SK-N-SH (cell line): ENCODE data around the gene ZNF366. TPM values are rescaled to one million over a fixed set of nuclear protein-coding genes. Genes with fewer than 3 reads are reported as not detected.
A peak's percentile ranks its signal among the peaks of the same experiment; 100 is the strongest.

ENCODE experiments used
- CTCF ChIA-PET: fragments of 300-600, 350-600 bp; formaldehyde crosslinking; extraction: SDS; loops from one replicate; lab custom pipeline; 2021; lab: Yijun Ruan, JAX
- POLR2A ChIA-PET: fragments of 350-600 bp; sonication (Branson Sonifier 250); formaldehyde crosslinking; extraction: SDS; loops from one replicate; lab custom pipeline; 2020; ENCODE audit warnings: antibody characterized with exemption, inconsistent platforms; lab: Yijun Ruan, JAX
- DNase-seq: peaks from one replicate; pipeline ENCODE4 v3.0.0; 2012
- H2AFZ ChIP-seq: fragments of 200-600 bp; sonication (generic); 2 replicates; pipeline ENCODE4 v1.8.1; 2016; ENCODE audit warnings: antibody characterized with exemption, mild to moderate bottlenecking, low read depth
- H3F3A ChIP-seq: fragments of 200-600 bp; sonication (generic); replicated peaks from 2 replicates; pipeline ENCODE3; 2016; ENCODE audit warnings: antibody characterized with exemption, mild to moderate bottlenecking; ENCODE audit not compliant: insufficient read depth
- H3K27ac ChIP-seq, 2 experiments: fragments of 200-500 bp in 1 of 2; fragments of 200-600 bp in 1 of 2; sonication (Bioruptor generic) in 1 of 2; sonication (generic), shearing (Covaris generic) in 1 of 2; 2 replicates each; pipeline versions ENCODE4 v1.5.1 to v1.6.1; 2014 to 2016; ENCODE audit warnings: low read depth in 2 of 2, inconsistent platforms in 1 of 2, low read length in 1 of 2, mild to moderate bottlenecking in 1 of 2, mixed read lengths in 1 of 2
- H3K27me3 ChIP-seq: fragments of 200-600 bp; sonication (generic), shearing (Covaris generic); 2 replicates; pipeline ENCODE4 v1.6.1; 2016; ENCODE audit warnings: mixed run types; ENCODE audit not compliant: insufficient read depth
- H3K36me3 ChIP-seq, 2 experiments: fragments of 200-500 bp in 1 of 2; fragments of 200-600 bp in 1 of 2; sonication (Bioruptor generic) in 1 of 2; sonication (generic) in 1 of 2; replicated peaks in 1 of 2; 2 replicates each; pipeline versions ENCODE3 to v1.5.1; 2014 to 2016; ENCODE audit warnings: low read length in 1 of 2, mild to moderate bottlenecking in 1 of 2; ENCODE audit not compliant: insufficient read depth in 2 of 2, control insufficient read depth in 1 of 2
- H3K4me1 ChIP-seq, 2 experiments: fragments of 200-500 bp in 1 of 2; fragments of 200-600 bp in 1 of 2; sonication (Bioruptor generic) in 1 of 2; sonication (generic), shearing (Covaris generic) in 1 of 2; 2 replicates each; pipeline versions ENCODE4 v1.5.1 to v1.6.1; 2014 to 2016; ENCODE audit warnings: low read depth in 1 of 2, low read length in 1 of 2, mixed run types in 1 of 2; ENCODE audit not compliant: insufficient read depth in 2 of 2, control insufficient read depth in 1 of 2
- H3K4me2 ChIP-seq: fragments of 200-600 bp; sonication (generic), shearing (Covaris generic); 2 replicates; pipeline ENCODE4 v1.6.1; 2017; ENCODE audit warnings: mixed run types
- H3K4me3 ChIP-seq, 2 experiments: fragments of 200-500 bp in 1 of 2; fragments of 200-600 bp in 1 of 2; sonication (Bioruptor generic) in 1 of 2; sonication (generic), shearing (Covaris generic) in 1 of 2; 2 replicates each; pipeline versions ENCODE4 v1.5.1 to v1.8.1; 2014 to 2016; ENCODE audit warnings: low read depth in 2 of 2, inconsistent platforms in 1 of 2, low read length in 1 of 2, mild to moderate bottlenecking in 1 of 2, mixed read lengths in 1 of 2, moderate library complexity in 1 of 2
- H3K79me2 ChIP-seq: fragments of 200-600 bp; sonication (generic); 2 replicates; pipeline ENCODE4 v1.8.1; 2017; ENCODE audit warnings: mild to moderate bottlenecking; ENCODE audit not compliant: insufficient read depth
- H3K9ac ChIP-seq: fragments of 200-600 bp; sonication (generic); 2 replicates; pipeline ENCODE4 v1.6.1; 2017; ENCODE audit warnings: mixed run types
- H3K9me2 ChIP-seq: fragments of 200-600 bp; sonication (generic); 2 replicates; pipeline ENCODE4 v1.6.1; 2017; ENCODE audit warnings: mixed run types
- H3K9me3 ChIP-seq: fragments of 200-600 bp; sonication (generic); 2 replicates; pipeline ENCODE4 v1.6.1; 2017; ENCODE audit warnings: mixed run types, mild to moderate bottlenecking, moderate library complexity
- H4K20me1 ChIP-seq: fragments of 200-600 bp; sonication (generic); 2 replicates; pipeline ENCODE4 v1.6.1; 2017; ENCODE audit warnings: mild to moderate bottlenecking, mixed run types; ENCODE audit not compliant: insufficient read depth
- CHD2 ChIP-seq: fragments of 150-350 bp; IDR thresholded peaks from 2 replicates; pipeline ENCODE4 v1.6.1; 2018; ENCODE audit warnings: low read length; ENCODE audit not compliant: partially characterized antibody
- ELF1 ChIP-seq: IDR thresholded peaks from 2 replicates; pipeline ENCODE4 v1.4.0; 2012
- FOSL2 ChIP-seq: IDR thresholded peaks from 2 replicates; pipeline ENCODE4 v1.4.0; 2012; ENCODE audit warnings: low read depth, mild to moderate bottlenecking, moderate library complexity, borderline replicate concordance
- FOXJ3 ChIP-seq: sonication (generic); formaldehyde crosslinking; IDR thresholded peaks from 2 replicates; pipeline ENCODE4 v1.5.1; 2020; ENCODE audit warnings: mild to moderate bottlenecking, missing genetic modification reagents
- GABPA ChIP-seq: IDR thresholded peaks from 2 replicates; pipeline ENCODE4 v1.4.0; 2012; ENCODE audit warnings: low read depth, mild to moderate bottlenecking
- GATA2 ChIP-seq: sonication (generic); formaldehyde crosslinking; IDR thresholded peaks from 2 replicates; pipeline ENCODE4 v1.5.0; 2020; ENCODE audit warnings: mild to moderate bottlenecking, missing genetic modification reagents
- JUND ChIP-seq: IDR thresholded peaks from 2 replicates; pipeline ENCODE4 v1.4.0; 2012
- MEF2A ChIP-seq: IDR thresholded peaks from 2 replicates; pipeline ENCODE4 v1.4.0; 2012; ENCODE audit warnings: low read depth, borderline replicate concordance
- MXI1 ChIP-seq: IDR thresholded peaks from 2 replicates; pipeline ENCODE4 v1.6.1; 2012; ENCODE audit warnings: mild to moderate bottlenecking, low read depth, low read length, improper control_type of control experiment
- NFIC ChIP-seq: IDR thresholded peaks from 2 replicates; pipeline ENCODE4 v1.4.0; 2012; ENCODE audit warnings: borderline replicate concordance
- NRF1 ChIP-seq: IDR thresholded peaks from 2 replicates; pipeline ENCODE4 v1.6.1; 2012; ENCODE audit warnings: low read depth, mild to moderate bottlenecking, low read length
- POLR2AphosphoS5 ChIP-seq: IDR thresholded peaks from 2 replicates; pipeline ENCODE4 v1.6.1; 2012; ENCODE audit warnings: low read depth, low read length
- RAD21 ChIP-seq: IDR thresholded peaks from 2 replicates; pipeline ENCODE4 v1.6.1; 2012; ENCODE audit warnings: mild to moderate bottlenecking, low read length
- RCOR1 ChIP-seq: fragments of 150-350 bp; IDR thresholded peaks from 2 replicates; pipeline ENCODE4 v1.6.1; 2017; ENCODE audit warnings: antibody characterized with exemption, low read length
- REST ChIP-seq: IDR thresholded peaks from 2 replicates; pipeline ENCODE4 v1.6.1; 2012; ENCODE audit warnings: mild to moderate bottlenecking, low read depth, low read length, moderate library complexity
- RFX5 ChIP-seq: IDR thresholded peaks from 2 replicates; pipeline ENCODE4 v1.6.1; 2012; ENCODE audit warnings: mild to moderate bottlenecking, improper control_type of control experiment, low read length
- RXRA ChIP-seq: IDR thresholded peaks from 2 replicates; pipeline ENCODE4 v1.4.0; 2012; ENCODE audit warnings: low read depth, mild to moderate bottlenecking, borderline replicate concordance
- SIN3A ChIP-seq: IDR thresholded peaks from 2 replicates; pipeline ENCODE4 v1.6.1; 2012; ENCODE audit warnings: low read depth, mild to moderate bottlenecking, low read length, moderate library complexity, borderline replicate concordance
- SMC3 ChIP-seq: IDR thresholded peaks from 2 replicates; pipeline ENCODE4 v1.6.1; 2012; ENCODE audit warnings: low read depth, low read length, improper control_type of control experiment
- TAF1 ChIP-seq: IDR thresholded peaks from 2 replicates; pipeline ENCODE4 v1.6.1; 2012; ENCODE audit warnings: low read depth, mild to moderate bottlenecking, low read length, moderate library complexity, borderline replicate concordance
- TCF12 ChIP-seq: IDR thresholded peaks from 2 replicates; pipeline ENCODE4 v1.4.0; 2012
- TEAD4 ChIP-seq: IDR thresholded peaks from 2 replicates; pipeline ENCODE4 v1.4.0; 2012; ENCODE audit warnings: mild to moderate bottlenecking, borderline replicate concordance; ENCODE audit not compliant: insufficient read depth
- YY1 ChIP-seq: IDR thresholded peaks from 2 replicates; pipeline ENCODE4 v1.4.0; 2012; ENCODE audit warnings: low read depth, mild to moderate bottlenecking
- ZBTB33 ChIP-seq: IDR thresholded peaks from 2 replicates; pipeline ENCODE4 v1.4.0; 2012; ENCODE audit warnings: low read depth, borderline replicate concordance
- WGBS: methylation state at CpG from one replicate; pipeline ENCODE4 v1.1.6; 2017; ENCODE audit warnings: low lambda C conversion rate; 5-methylcytosine and 5-hydroxymethylcytosine counted together
- polyA plus RNA-seq, 3 experiments: library from polyadenylated mRNA; depleted of rRNA; stranded (reverse); fragments of >200 nt; gene quantifications; 2 replicates each; pipeline ENCODE4 v1.2.3, GENCODE V29; 2012
- TF ChIP-seq, protein P1 (sequence below): IDR thresholded peaks from 2 replicates; pipeline ENCODE4 v1.4.0; 2012; ENCODE audit warnings: low read depth
- TF ChIP-seq, protein P2 (sequence below): fragments of 150-350 bp; IDR thresholded peaks from 2 replicates; pipeline ENCODE4 v1.6.1; 2016; ENCODE audit warnings: mild to moderate bottlenecking, low read depth, low read length
- TF ChIP-seq, protein P3 (sequence below): IDR thresholded peaks from 2 replicates; pipeline ENCODE4; 2012

ZNF366 gene
- polyA plus RNA-seq, 1 of the 3 experiments (the other 2 are of a cell fraction): not detected

GRCh38 chr5:72452515-72453245 lies 54.5 kb downstream of the ZNF366 start:
- H3K9ac ChIP-seq: peak overlapping the region; percentile 46; the same call in 1 of the 2 replicates
- H3K27me3 ChIP-seq: no peaks in the 10 kb centered on the region
- POLR2A ChIA-PET: no interaction called here
- no peaks in the 10 kb centered on the region for H3K36me3 ChIP-seq
- H3F3A ChIP-seq: peaks cover 28% of the 10 kb centered on the region
- H3K79me2 ChIP-seq: no peaks in the 10 kb centered on the region
- H2AFZ ChIP-seq: peak overlapping the region; percentile 72
- no peaks in the 10 kb centered on the region for H3K9me2 ChIP-seq
- CTCF ChIA-PET: no interaction called here
- H4K20me1 ChIP-seq: no peaks in the 10 kb centered on the region
- H3K4me3 ChIP-seq: no peak overlapping the region
- peak overlapping the region; percentile 87 to 98 for H3K27ac ChIP-seq
- no peaks in the 10 kb centered on the region for H3K9me3 ChIP-seq
- no peak for DNase-seq
- 29% methylated on average over 9 of the region's 9 CpGs for WGBS
- peaks cover 14 to 23% of the 10 kb centered on the region in 2 experiments; a peak in 3 of 4 replicates for H3K4me1 ChIP-seq
- H3K4me2 ChIP-seq: peak overlapping the region; percentile 36; the same call in 1 of the 2 replicates
- TF ChIP-seq GATA2 (CRISPR knock-in tag) (no peak), ELF1 (0 out of 2 replicates have a peak, but pooled peaks have one; percentile 9), SIN3A (no peak), RAD21 (no peak), POLR2AphosphoS5 (no peak; the same call in 1 of the 2 replicates), MEF2A (no peak), TCF12 (peak; percentile 72), GABPA (no peak), TEAD4 (peak; percentile 62; the same call in 1 of the 2 replicates), FOSL2 (peak; percentile 86), SMC3 (0 out of 2 replicates have a peak, but pooled peaks have one; percentile 5), NFIC (peak; percentile 59; the same call in 1 of the 2 replicates), MXI1 (no peak), TAF1 (no peak), RCOR1 (no peak), RXRA (peak; percentile 65), RFX5 (no peak), CHD2 (no peak), FOXJ3 (CRISPR knock-in tag) (no peak), ZBTB33 (no peak), JUND (peak; percentile 86), YY1 (no peak), REST (no peak), NRF1 (no peak)
- TF ChIP-seq, protein P1, sequence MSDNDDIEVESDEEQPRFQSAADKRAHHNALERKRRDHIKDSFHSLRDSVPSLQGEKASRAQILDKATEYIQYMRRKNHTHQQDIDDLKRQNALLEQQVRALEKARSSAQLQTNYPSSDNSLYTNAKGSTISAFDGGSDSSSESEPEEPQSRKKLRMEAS: no peak; the same call in 1 of the 2 replicates
- TF ChIP-seq, protein P2, sequence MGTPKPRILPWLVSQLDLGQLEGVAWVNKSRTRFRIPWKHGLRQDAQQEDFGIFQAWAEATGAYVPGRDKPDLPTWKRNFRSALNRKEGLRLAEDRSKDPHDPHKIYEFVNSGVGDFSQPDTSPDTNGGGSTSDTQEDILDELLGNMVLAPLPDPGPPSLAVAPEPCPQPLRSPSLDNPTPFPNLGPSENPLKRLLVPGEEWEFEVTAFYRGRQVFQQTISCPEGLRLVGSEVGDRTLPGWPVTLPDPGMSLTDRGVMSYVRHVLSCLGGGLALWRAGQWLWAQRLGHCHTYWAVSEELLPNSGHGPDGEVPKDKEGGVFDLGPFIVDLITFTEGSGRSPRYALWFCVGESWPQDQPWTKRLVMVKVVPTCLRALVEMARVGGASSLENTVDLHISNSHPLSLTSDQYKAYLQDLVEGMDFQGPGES: no peak
- TF ChIP-seq, protein P3, sequence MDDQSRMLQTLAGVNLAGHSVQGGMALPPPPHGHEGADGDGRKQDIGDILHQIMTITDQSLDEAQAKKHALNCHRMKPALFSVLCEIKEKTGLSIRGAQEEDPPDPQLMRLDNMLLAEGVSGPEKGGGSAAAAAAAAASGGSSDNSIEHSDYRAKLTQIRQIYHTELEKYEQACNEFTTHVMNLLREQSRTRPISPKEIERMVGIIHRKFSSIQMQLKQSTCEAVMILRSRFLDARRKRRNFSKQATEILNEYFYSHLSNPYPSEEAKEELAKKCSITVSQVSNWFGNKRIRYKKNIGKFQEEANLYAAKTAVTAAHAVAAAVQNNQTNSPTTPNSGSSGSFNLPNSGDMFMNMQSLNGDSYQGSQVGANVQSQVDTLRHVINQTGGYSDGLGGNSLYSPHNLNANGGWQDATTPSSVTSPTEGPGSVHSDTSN: peak; percentile 70
